Brain pericyte (primary cell): ENCODE data around the gene SEMA4G.

Source experiments
- DNase-seq: peaks from one replicate; pipeline ENCODE4 v3.0.0-alpha.2; 2012; ENCODE audit warnings: low read depth, low spot score

SEMA4G gene

GRCh38 chr10:100987685-100988049, 18.4 kb downstream of the SEMA4G start:
- no peak for DNase-seq

GRCh38 chr10:100988166-100988565, 18.9 kb downstream of the SEMA4G start:
- DNase-seq = no peak

GRCh38 chr10:100989088-100989487, 19.8 kb downstream of the SEMA4G start:
- DNase-seq = no peak

GRCh38 chr10:100993986-100994708, 24.8 kb downstream of the SEMA4G start:
- DNase-seq = no peak

GRCh38 chr10:100995181-100995580, 25.9 kb downstream of the SEMA4G start:
- no peak for DNase-seq

GRCh38 chr10:100996678-100997359, 27.5 kb downstream of the SEMA4G start:
- no peak for DNase-seq

- DNase-seq = peak; percentile 47
These were observed 28.3 kb downstream of the SEMA4G start for GRCh38 chr10:100997360-100998182.

- peak; percentile 90 for DNase-seq
These were observed 29.1 kb downstream of the SEMA4G start for GRCh38 chr10:100998183-100998990.

- DNase-seq = no peak
These were observed 29.9 kb downstream of the SEMA4G start for GRCh38 chr10:100998991-100999741.

- no peak for DNase-seq
These were observed 30.4 kb downstream of the SEMA4G start, which contains the start of gene LZTS2 for GRCh38 chr10:100999742-101000126. TSS of gene LZTS2 (plus strand) at chr10:100999808. CDS start at chr10:101002539, 2,731 bp downstream.

GRCh38 chr10:101000127-101000914, 31.0 kb downstream of the SEMA4G start:
- DNase-seq = no peak

GRCh38 chr10:101000915-101001658, 31.8 kb downstream of the SEMA4G start:
- no peak for DNase-seq

- DNase-seq = no peak
These were observed 32.3 kb downstream of the SEMA4G start for GRCh38 chr10:101001659-101002035.

GRCh38 chr10:101002456-101002855, 33.2 kb downstream of the SEMA4G start:
- no peak for DNase-seq

GRCh38 chr10:101003639-101004206, 34.4 kb downstream of the SEMA4G start:
- DNase-seq = no peak

- no peak for DNase-seq
These were observed 36.1 kb downstream of the SEMA4G start for GRCh38 chr10:101005361-101005760.

- no peak for DNase-seq
These were observed 36.7 kb downstream of the SEMA4G start for GRCh38 chr10:101005869-101006567.

GRCh38 chr10:101006593-101007098, 37.3 kb downstream of the SEMA4G start:
- DNase-seq = no peak
